DND-41 (cell line): ENCODE results near the gene WDR49.

Experiments
- ATAC-seq: fragments of 200-7000 bp; cut with Tn5 transposase; 3 replicates; pipeline ENCODE4 v1.9.1; 2021; ENCODE audit warnings: low read depth; ENCODE audit not compliant: insufficient read depth
- DNase-seq: peaks from one replicate; pipeline ENCODE4 v3.0.0-alpha.2; 2020
- H2AFZ ChIP-seq: 2 replicates; pipeline ENCODE4 v1.6.0; 2012; ENCODE audit warnings: low read depth, low read length
- H3K27ac ChIP-seq: 2 replicates; pipeline ENCODE4 v1.5.1; 2012; ENCODE audit warnings: low read length, inconsistent platforms
- H3K27me3 ChIP-seq: fragments of 200-600 bp; sonication (generic); 2 replicates; pipeline ENCODE4 v1.6.0; 2012; ENCODE audit warnings: low read length, mild to moderate bottlenecking, inconsistent platforms; ENCODE audit not compliant: insufficient read depth, poor library complexity
- H3K36me3 ChIP-seq: 2 replicates; pipeline ENCODE4 v1.5.1; 2012; ENCODE audit warnings: low read length, inconsistent platforms; ENCODE audit not compliant: insufficient read depth
- H3K4me1 ChIP-seq: 2 replicates; pipeline ENCODE4 v1.5.1; 2012; ENCODE audit warnings: mild to moderate bottlenecking, low read length; ENCODE audit not compliant: insufficient read depth
- H3K4me2 ChIP-seq: 2 replicates; pipeline ENCODE4 v1.6.0; 2012; ENCODE audit warnings: mild to moderate bottlenecking, moderate library complexity, low read length, inconsistent platforms; ENCODE audit not compliant: insufficient read depth
- H3K4me3 ChIP-seq, 2 experiments: fragments of 200-600 bp in 1 of 2; shearing (Covaris generic) in 1 of 2; 2 replicates each; pipeline ENCODE4 v1.5.1; 2012 to 2016; ENCODE audit warnings: inconsistent platforms in 2 of 2, low read length in 2 of 2, mild to moderate bottlenecking in 2 of 2, low read depth in 1 of 2, moderate library complexity in 1 of 2
- H3K79me2 ChIP-seq: 2 replicates; pipeline ENCODE4 v1.6.0; 2012; ENCODE audit warnings: low read length, inconsistent platforms; ENCODE audit not compliant: insufficient read depth
- H3K9ac ChIP-seq: 2 replicates; pipeline ENCODE4 v1.6.0; 2012; ENCODE audit warnings: low read depth, mild to moderate bottlenecking, inconsistent platforms, low read length, moderate library complexity
- H3K9me3 ChIP-seq: 2 replicates; pipeline ENCODE4 v1.5.1; 2012; ENCODE audit warnings: low read length, moderate library complexity, mild to moderate bottlenecking, inconsistent platforms; ENCODE audit not compliant: insufficient read depth, severe bottlenecking
- H4K20me1 ChIP-seq: 2 replicates; pipeline ENCODE4 v1.6.0; 2012; ENCODE audit warnings: low read length; ENCODE audit not compliant: insufficient read depth
- EZH2 ChIP-seq: IDR thresholded peaks from 3 replicates; pipeline ENCODE4 v1.6.1; 2012; ENCODE audit warnings: borderline replicate concordance, low read depth, mild to moderate bottlenecking, moderate library complexity, low read length, inconsistent platforms; ENCODE audit not compliant: severe bottlenecking
- TF ChIP-seq, protein P1 (sequence below): IDR thresholded peaks from 2 replicates; pipeline ENCODE4 v1.5.1; 2012; ENCODE audit warnings: borderline replicate concordance, low read length, moderate library complexity, mild to moderate bottlenecking; ENCODE audit not compliant: poor library complexity, severe bottlenecking; ENCODE audit errors: extremely low read depth

WDR49 gene

DNA sequence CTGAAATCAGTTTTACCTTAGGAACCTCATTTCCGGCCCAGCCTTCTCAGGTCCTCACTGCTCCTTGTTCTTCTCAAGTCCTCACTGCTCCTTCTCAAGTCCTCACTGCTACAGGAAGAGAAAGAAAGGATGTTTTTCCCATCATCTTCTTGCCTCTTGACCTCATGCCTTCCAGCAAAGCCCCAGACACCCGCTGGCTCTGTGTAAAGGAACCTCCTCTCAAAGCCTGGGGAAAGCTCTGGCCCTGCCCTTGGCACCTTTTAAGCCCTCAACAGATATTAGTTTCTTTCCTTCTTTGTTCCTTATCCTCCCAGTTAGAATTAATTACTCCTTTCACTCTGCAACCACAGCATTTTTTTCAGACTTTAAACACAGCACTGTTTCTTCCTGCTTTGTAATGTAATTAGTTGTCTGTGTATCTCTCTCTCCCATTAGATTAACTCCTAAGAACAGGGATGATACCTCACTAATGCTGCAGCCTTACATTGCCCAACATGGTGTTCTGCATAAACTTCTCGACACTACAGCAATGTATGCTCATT, 4.0 kb upstream of the WDR49 start:
- H3K9me3 ChIP-seq = no peaks in the 10 kb centered on the region
- no peak overlapping the region for H3K4me2 ChIP-seq
- no peaks in the 10 kb centered on the region for H4K20me1 ChIP-seq
- H3K36me3 ChIP-seq = no peaks in the 10 kb centered on the region
- ATAC-seq (no peak), DNase-seq (no peak)
- no peak overlapping the region for H3K9ac ChIP-seq
- no peaks in the 10 kb centered on the region for H3K27me3 ChIP-seq
- no peak overlapping the region for H3K4me3 ChIP-seq
- no peaks in the 10 kb centered on the region for H3K4me1 ChIP-seq
- H3K79me2 ChIP-seq = no peaks in the 10 kb centered on the region
- no peak overlapping the region for H2AFZ ChIP-seq
- no peak overlapping the region for H3K27ac ChIP-seq
- TF ChIP-seq, protein P1, sequence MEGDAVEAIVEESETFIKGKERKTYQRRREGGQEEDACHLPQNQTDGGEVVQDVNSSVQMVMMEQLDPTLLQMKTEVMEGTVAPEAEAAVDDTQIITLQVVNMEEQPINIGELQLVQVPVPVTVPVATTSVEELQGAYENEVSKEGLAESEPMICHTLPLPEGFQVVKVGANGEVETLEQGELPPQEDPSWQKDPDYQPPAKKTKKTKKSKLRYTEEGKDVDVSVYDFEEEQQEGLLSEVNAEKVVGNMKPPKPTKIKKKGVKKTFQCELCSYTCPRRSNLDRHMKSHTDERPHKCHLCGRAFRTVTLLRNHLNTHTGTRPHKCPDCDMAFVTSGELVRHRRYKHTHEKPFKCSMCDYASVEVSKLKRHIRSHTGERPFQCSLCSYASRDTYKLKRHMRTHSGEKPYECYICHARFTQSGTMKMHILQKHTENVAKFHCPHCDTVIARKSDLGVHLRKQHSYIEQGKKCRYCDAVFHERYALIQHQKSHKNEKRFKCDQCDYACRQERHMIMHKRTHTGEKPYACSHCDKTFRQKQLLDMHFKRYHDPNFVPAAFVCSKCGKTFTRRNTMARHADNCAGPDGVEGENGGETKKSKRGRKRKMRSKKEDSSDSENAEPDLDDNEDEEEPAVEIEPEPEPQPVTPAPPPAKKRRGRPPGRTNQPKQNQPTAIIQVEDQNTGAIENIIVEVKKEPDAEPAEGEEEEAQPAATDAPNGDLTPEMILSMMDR = no peak
- TF ChIP-seq EZH2 = no peak

DNA sequence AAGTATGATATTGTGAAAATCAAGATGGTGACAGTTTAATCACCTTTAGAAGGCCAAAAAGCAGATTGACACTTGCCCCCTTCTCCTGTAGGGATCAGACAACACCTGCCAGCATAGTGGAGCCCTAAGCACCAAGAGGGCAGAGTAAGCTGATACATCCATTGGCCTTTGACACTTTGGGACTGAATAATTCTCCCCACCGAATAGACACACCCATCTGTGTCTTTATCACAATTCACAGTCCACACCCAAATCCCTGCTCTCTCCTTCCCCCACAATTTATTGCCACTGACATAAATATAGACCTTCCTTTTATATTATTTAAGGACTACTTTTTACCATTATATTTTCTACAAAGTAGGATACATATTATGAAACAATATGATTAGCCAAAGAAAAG, 3.1 kb upstream of the WDR49 start:
- no peak for DNase-seq
- no peak for TF ChIP-seq EZH2
- TF ChIP-seq, protein P1 = no peak
- no peaks in the 10 kb centered on the region for H3K79me2 ChIP-seq
- no peak for ATAC-seq
- H3K4me2 ChIP-seq = no peak overlapping the region
- H3K9me3 ChIP-seq = no peaks in the 10 kb centered on the region
- H3K27me3 ChIP-seq = no peaks in the 10 kb centered on the region
- no peak overlapping the region for H3K4me3 ChIP-seq
- H2AFZ ChIP-seq = no peak overlapping the region
- H3K9ac ChIP-seq = no peak overlapping the region
- no peaks in the 10 kb centered on the region for H3K36me3 ChIP-seq
- no peaks in the 10 kb centered on the region for H4K20me1 ChIP-seq
- H3K27ac ChIP-seq = no peak overlapping the region
- H3K4me1 ChIP-seq = no peaks in the 10 kb centered on the region

DNA sequence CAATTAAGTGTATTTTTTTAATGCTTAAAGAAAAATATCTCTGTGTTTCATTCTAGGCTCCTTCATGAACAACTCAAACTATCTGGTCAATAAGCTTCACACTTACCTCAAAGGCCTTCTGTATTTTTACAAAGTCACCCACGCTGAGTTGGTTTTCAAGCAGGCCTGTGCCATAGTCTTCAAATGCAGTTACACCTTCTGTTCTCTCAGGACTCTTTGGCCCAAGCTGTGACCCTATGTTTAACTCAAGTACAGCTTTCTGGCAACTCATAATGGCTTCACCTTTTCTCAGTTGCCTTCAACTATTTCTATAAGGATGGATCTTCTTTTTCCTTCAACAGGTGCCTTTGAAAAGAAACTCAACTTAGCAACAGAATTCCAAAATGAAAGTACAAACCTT, 587 bp downstream of the WDR49 start:
- ATAC-seq = no peak
- no peak for TF ChIP-seq EZH2
- TF ChIP-seq, protein P1 = no peak
- Histone ChIP-seq H3K9ac (no peak overlapping the region), H3K27me3 (no peaks in the 10 kb centered on the region), H2AFZ (no peak overlapping the region), H3K36me3 (no peaks in the 10 kb centered on the region), H3K79me2 (no peaks in the 10 kb centered on the region), H3K4me3 (no peak overlapping the region), H3K4me1 (no peaks in the 10 kb centered on the region), H3K9me3 (no peaks in the 10 kb centered on the region), H3K4me2 (no peak overlapping the region), H3K27ac (no peak overlapping the region), H4K20me1 (no peaks in the 10 kb centered on the region)
- DNase-seq = no peak

DNA sequence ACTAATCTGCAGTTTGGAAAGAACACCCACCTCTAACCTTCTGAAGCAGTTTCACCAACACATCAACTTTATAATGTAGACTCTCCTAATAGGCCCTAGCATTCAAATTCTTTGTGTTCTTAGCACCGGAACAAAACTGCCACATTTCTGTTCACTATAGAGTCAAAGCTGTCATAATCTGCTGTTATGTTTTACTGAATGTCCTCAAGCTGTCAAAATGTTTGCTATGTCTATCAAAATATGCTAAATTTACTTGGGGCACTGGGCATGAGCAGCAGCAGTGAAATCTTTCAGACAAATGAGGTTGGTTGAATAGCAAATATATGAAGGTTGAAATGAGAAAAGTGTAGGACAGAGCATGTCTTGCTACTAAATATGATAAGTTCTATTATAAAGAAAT, 1.9 kb downstream of the WDR49 start:
- no peaks in the 10 kb centered on the region for H3K9me3 ChIP-seq
- no peak overlapping the region for H3K9ac ChIP-seq
- H3K4me1 ChIP-seq = no peaks in the 10 kb centered on the region
- no peak overlapping the region for H3K4me2 ChIP-seq
- TF ChIP-seq EZH2 = no peak
- TF ChIP-seq, protein P1 = no peak
- H3K27ac ChIP-seq = no peak overlapping the region
- H3K4me3 ChIP-seq = no peak overlapping the region
- no peaks in the 10 kb centered on the region for H3K79me2 ChIP-seq
- DNase-seq (no peak), ATAC-seq (no peak)
- no peaks in the 10 kb centered on the region for H3K36me3 ChIP-seq
- no peak overlapping the region for H2AFZ ChIP-seq
- no peaks in the 10 kb centered on the region for H4K20me1 ChIP-seq
- H3K27me3 ChIP-seq = no peaks in the 10 kb centered on the region
